SH-SY5Y (cell line): ENCODE data around the gene LLGL2.

Source experiments
- GATA2 ChIP-seq: IDR thresholded peaks from 2 replicates; pipeline ENCODE4 v1.6.1; 2011; ENCODE audit warnings: mild to moderate bottlenecking, low read depth, low read length
- GATA3 ChIP-seq: IDR thresholded peaks from 2 replicates; pipeline ENCODE4 v1.6.1; 2011; ENCODE audit warnings: low read depth, mild to moderate bottlenecking, low read length, moderate library complexity

DNA sequence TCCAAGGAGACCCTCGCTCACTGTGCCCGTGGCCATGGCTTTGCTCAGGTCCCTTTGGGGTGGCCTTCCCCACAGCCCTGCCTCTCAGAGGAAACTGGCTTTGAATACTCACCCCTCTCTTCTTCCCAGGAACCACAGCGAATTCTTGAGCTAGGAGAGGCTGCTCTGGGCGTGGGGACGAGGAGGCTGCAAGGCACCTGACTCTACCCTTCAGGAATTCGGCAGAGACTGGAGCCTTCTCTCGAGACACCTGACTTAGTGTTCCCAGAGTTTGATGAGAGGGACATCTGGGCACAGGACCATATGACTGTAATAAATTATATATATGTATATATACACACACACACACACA, 6.2 kb downstream of the LLGL2 start:
- TF ChIP-seq GATA3 (no peak), GATA2 (no peak)
